GM13977 (cell line): Measurements from ENCODE around the gene CD6.

ENCODE experiments used
- DNase-seq: peaks from one replicate; pipeline ENCODE4 v3.0.0; 2012; ENCODE audit warnings: low spot score
- CTCF ChIP-seq: IDR thresholded peaks from 2 replicates; pipeline ENCODE4 v1.5.1; 2012; ENCODE audit warnings: mild to moderate bottlenecking, control low read depth; ENCODE audit not compliant: insufficient read depth; ENCODE audit errors: extremely low read depth, missing control alignments
- in situ Hi-C: fragments of 300-500 bp; cut with MboI; formaldehyde crosslinking; loops from one replicate; pipeline ENCODE4 v1.12.0; 2022; ENCODE audit warnings: low sequenced_read_pairs, low pct_unique_long_range_greater_than_20kb, mixed read lengths, inconsistent platforms; ENCODE audit not compliant: unreplicated experiment

Gene CD6

GRCh38 chr11:61049859-61050258 is 78.4 kb downstream of the CD6 start:
- DNase-seq, result no peak
- in situ Hi-C loops, result no loop called here
- no peak for TF ChIP-seq CTCF

GRCh38 chr11:61052182-61052972 is 80.9 kb downstream of the CD6 start:
- TF ChIP-seq CTCF, result no peak
- in situ Hi-C loops, result no loop called here
- no peak for DNase-seq

- no peak for TF ChIP-seq CTCF
- DNase-seq, result no peak
- in situ Hi-C loops, result no loop called here
Observed at GRCh38 chr11:61053191-61053590, 81.7 kb downstream of the CD6 start.

GRCh38 chr11:61054513-61054912 is 83.0 kb downstream of the CD6 start:
- in situ Hi-C loops, result no loop called here
- DNase-seq, result no peak
- no peak for TF ChIP-seq CTCF

- in situ Hi-C loops, result no loop called here
- no peak for TF ChIP-seq CTCF
- DNase-seq, result no peak
Observed at GRCh38 chr11:61054927-61055562, 83.6 kb downstream of the CD6 start.

GRCh38 chr11:61055776-61056175 is 84.3 kb downstream of the CD6 start:
- no peak for DNase-seq
- in situ Hi-C loops, result no loop called here

More at GRCh38 chr11:61055776-61056175, 84.3 kb downstream of the CD6 start:
- no peak for TF ChIP-seq CTCF
